C4-2B (cell line): ENCODE measurements around the gene CMKLR1.

Source experiments
- H3K27ac ChIP-seq: fragments of 450-650 bp; 2 replicates; pipeline ENCODE4 v1.5.1; 2017
- ZFX ChIP-seq: fragments of 450-650 bp; IDR thresholded peaks from 2 replicates; pipeline ENCODE4 v1.6.1; 2017
- TF ChIP-seq, protein P1 (sequence below): fragments of 450-650 bp; conservative IDR thresholded peaks from 2 replicates; pipeline ENCODE4 v1.5.1; 2017; ENCODE audit warnings: mild to moderate bottlenecking

CMKLR1 gene

DNA sequence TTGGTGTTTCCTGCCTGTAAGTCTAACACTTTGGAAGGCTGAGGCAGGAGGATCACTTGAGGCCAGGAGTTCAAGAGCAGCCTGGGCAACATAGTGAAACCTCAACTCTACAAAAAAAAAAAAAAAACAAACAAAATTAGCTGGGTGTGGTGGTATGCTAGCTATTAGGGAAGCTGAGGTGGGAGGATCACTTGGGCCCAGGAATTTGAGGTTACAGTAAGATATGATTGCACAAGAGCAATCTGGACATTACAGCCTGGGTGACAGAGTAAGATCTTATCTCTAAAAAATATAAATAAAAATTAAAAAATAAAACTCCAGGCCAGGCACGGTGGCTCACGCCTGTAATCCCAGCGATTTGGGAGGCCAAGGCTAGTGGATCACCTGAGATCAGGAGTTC, 39.8 kb upstream of the CMKLR1 start:
- H3K27ac ChIP-seq, result no peak overlapping the region
- TF ChIP-seq, protein P1, sequence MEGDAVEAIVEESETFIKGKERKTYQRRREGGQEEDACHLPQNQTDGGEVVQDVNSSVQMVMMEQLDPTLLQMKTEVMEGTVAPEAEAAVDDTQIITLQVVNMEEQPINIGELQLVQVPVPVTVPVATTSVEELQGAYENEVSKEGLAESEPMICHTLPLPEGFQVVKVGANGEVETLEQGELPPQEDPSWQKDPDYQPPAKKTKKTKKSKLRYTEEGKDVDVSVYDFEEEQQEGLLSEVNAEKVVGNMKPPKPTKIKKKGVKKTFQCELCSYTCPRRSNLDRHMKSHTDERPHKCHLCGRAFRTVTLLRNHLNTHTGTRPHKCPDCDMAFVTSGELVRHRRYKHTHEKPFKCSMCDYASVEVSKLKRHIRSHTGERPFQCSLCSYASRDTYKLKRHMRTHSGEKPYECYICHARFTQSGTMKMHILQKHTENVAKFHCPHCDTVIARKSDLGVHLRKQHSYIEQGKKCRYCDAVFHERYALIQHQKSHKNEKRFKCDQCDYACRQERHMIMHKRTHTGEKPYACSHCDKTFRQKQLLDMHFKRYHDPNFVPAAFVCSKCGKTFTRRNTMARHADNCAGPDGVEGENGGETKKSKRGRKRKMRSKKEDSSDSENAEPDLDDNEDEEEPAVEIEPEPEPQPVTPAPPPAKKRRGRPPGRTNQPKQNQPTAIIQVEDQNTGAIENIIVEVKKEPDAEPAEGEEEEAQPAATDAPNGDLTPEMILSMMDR, result no peak
- no peak for TF ChIP-seq ZFX

DNA sequence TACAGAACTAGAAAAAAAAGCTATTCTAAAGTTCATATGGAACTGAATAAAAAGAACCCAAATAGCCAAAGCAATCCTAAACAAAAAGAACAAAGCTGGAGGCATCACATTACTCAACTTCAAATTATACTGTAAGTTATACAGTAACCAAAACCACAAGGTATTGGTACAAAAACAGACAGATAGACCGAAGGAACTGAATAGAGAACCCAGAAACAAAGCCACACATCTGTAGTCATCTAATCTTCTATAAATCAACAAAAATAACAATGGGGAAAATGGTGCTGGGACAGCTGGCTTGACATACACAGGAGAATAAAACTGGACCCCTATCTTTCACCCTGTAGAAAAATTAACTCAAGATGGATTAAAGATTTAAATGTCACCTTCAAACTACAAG, 38.1 kb upstream of the CMKLR1 start:
- TF ChIP-seq, protein P1, result no peak
- no peak for TF ChIP-seq ZFX
- no peak overlapping the region for H3K27ac ChIP-seq

DNA sequence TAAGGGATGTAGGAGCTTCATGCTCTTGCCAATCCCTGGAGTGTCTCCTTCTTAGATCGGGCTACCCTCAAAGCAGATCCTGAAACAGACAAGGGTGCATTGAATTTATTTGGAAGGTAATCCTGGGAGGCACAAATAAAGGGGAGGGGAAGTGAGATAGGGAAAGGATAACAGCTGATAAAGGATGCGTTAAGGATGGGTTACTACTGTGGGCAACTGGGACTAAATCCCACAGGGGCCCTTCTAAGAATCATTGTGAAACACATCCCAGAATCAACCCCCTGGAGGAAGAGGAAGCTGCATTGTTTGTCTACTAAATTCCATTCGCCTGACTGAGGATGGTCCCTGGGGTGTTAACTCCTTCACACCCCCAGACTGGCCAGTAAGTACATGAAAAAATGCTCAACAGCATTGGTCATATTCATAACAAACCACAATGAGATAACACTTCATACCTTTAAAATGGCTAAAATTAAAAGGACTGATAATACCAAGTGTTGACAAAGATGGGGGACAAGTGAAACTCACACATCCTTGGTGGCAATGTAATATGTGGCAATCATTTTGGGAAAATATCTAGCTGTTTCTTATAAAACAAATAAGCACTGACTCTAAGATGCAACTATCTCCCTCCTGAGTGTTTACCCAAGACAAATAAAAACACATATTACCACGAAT, 37.0 kb upstream of the CMKLR1 start:
- no peak for TF ChIP-seq ZFX
- TF ChIP-seq, protein P1, result no peak
- no peak overlapping the region for H3K27ac ChIP-seq

DNA sequence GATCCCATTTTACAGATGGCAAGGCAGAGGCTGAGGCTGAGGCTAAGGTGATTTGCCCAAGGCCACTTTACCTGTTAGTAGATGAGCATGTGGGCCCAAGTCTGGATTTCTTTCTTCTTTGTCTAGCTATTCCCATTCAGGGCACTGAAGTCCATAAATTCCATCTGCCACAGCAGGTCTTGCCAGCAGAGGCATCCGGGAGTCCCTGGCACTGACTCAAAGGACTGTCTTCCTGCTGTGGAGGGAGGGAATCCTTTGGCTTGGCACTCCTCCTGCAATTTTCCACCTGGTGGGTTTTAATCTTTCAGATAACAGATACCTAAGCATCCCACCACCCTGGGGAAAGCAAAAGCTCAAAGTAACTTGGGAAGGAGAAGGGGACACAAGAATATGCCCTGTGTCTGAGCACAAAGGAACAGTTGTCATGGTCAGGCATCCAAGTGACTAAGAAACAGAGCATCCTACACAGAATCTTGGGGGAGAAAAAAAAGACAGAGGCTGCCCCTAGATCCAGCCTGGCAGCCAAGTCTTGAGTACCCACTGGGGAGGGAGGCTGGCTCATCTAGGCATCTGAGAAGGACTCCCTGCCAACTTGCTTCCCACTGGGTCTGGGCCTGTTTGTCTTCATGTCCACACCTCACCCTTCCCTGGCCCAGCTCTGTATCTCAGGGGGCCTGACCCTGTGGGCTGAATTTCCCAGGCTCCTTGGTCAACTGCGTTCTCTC, 35.6 kb upstream of the CMKLR1 start:
- no peak for TF ChIP-seq ZFX
- TF ChIP-seq, protein P1, result 0 out of 2 replicates have a peak, but pooled peaks have one; percentile 7
- H3K27ac ChIP-seq, result no peak overlapping the region

DNA sequence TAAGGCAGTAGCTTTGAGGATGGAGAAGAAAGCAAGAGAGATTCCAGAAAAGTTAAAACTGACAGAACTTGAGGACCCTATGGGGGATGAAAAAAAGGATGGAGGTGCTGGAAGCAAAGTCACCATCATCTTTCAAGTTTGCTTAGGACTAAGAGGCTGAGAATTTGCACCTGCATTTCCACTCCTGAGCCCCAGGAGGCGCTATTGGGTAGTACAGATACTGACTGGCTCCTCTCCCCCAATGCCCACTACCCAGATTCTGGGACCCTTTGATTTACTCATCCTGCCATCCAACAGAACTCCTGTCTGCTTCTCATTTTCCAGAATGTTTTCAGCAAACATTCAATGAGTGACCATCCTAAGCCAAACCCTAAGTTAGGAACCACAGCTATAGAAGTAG, 34.0 kb upstream of the CMKLR1 start:
- TF ChIP-seq, protein P1, result peak; percentile 29; the same call in 1 of the 2 replicates
- TF ChIP-seq ZFX, result no peak
- H3K27ac ChIP-seq, result no peak overlapping the region

DNA sequence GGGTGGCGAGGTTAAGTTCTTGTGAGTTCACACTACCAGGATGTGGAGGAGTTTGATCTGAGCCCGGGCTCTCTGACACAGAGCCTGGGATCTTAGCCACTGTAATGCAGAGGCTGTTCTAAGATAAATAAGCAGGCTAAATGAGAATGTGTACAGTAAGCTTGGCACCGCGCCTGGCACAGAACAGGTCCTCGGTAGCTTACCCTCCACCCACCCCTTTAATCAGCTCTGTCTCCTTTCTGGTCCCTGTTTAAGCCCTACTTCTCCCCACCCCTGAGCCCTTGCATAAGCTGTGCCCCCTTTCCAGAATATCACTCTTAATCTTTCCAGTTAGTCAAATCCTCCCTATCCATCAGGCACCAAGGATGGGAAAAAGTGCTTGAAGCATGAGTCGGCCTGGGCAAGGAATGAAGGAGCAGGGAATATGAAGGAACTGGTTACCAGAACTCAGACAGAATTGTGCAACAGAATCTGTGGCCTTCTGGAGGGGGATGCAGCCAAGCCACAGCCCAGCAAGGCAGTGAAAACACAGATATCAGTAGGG, 32.8 kb upstream of the CMKLR1 start:
- H3K27ac ChIP-seq, result no peak overlapping the region
- TF ChIP-seq, protein P1, result no peak

DNA sequence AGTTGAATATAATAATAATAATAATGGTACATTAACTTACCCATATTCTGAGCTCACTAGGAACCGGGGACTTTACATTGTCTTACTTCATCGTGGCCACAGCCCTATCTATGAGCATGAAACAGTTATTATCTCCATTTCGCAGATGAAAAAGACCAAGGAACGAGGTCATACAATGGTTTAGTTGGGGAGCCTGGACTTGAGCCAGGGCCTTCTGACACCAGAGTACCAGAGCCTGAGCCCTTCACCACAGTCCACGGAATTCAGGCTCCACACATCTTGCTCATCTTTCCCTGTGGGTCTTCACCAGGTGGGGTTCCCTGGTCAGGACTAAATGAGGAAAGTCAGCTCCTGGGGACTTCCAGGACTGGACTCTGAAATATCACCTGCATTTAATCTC, 31.3 kb upstream of the CMKLR1 start:
- no peak for TF ChIP-seq ZFX
- TF ChIP-seq, protein P1, result no peak
- H3K27ac ChIP-seq, result no peak overlapping the region
